ENCODE results near the gene RNF113B. TPM values are rescaled to one million over a fixed set of nuclear protein-coding genes. Genes with fewer than 3 reads are reported as not detected.

Gene RNF113B
- total RNA-seq, 1 donor from 2014 or later, result not detected

DNA sequence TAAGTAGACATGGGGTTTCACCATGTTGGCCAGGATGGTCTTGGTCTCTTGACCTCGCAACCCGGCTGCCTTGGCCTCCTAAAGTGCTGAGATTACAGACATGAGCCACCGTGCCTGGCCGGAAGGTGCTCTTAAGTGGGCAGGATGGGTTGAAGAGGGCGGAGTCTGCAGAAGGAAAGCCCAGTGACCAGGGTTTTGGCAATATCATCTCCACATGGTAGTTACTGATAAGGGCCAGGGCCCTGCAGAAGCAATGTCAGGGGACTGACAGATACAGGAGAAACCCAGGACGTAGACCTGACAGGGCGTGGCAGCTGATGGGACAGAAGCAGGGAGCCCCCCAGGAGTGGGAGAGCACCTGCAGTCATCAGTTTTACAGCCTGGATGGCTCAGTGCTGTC lies 45.7 kb upstream of the RNF113B start:
- DNase-seq (ENCODE audit: low read depth), result no peak
- Histone ChIP-seq H3K27me3 (ENCODE audit: control insufficient read depth, insufficient read depth, low read length) (no peaks in the 10 kb centered on the region), H3K36me3 (ENCODE audit: control insufficient read depth, insufficient read depth, low read length) (no peaks in the 10 kb centered on the region), H3K4me3 (ENCODE audit: low read depth, low read length) (no peak overlapping the region)
- TF ChIP-seq CTCF (IDR thresholded peaks at IDR 0.05; ENCODE audit: insufficient read depth, low read length, severe bottlenecking), result no peak
- FAIRE-seq, result no peak

DNA sequence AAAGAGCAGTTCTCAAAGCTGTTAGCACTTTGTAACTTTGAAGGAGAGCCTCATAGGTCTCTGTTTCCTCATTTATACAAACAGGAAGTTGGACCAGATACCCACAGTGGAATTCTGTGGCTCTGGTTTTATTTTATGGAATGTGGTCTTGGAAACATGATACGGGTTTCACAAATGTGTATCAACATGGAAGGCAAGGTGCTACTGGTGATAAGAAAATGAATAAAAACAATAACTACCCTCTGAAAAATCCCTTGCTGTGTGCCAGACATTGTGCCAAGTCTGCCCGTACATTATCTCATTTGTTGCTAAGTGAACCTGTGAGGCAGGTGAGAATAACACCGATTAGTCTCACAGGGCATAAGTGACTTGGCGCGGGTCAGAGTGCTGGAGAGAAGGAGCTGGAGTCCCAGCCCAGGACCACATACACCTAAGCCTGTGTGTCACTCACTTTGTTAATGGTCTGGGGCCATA lies 45.0 kb upstream of the RNF113B start:
- FAIRE-seq (no peak), DNase-seq (ENCODE audit: low read depth) (peak; percentile 28)
- no peak for TF ChIP-seq CTCF (IDR thresholded peaks at IDR 0.05; ENCODE audit: insufficient read depth, low read length, severe bottlenecking)
- Histone ChIP-seq H3K36me3 (ENCODE audit: control insufficient read depth, insufficient read depth, low read length) (no peaks in the 10 kb centered on the region), H3K27me3 (ENCODE audit: control insufficient read depth, insufficient read depth, low read length) (no peaks in the 10 kb centered on the region), H3K4me3 (ENCODE audit: low read depth, low read length) (no peak overlapping the region)

DNA sequence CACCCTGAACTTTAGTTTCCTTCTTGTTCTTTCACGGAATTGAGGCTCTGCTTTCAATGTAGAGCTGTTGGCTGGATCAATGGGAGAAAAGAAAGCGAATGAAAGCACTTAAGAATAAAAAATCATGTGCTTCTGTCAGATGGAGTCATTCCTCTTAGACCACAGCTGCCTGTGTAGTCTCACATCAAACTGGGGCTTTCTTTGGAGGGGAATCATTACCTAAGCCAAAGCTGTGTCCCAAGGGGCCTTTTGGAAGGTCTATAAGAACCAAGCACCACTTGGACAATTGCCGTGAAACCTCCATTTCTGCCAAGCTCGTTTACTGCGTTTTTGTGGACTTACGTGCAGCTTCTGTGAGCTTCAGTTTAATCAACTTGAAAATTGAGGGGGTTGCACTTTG lies 44.2 kb upstream of the RNF113B start:
- Histone ChIP-seq H3K27me3 (ENCODE audit: control insufficient read depth, insufficient read depth, low read length) (no peaks in the 10 kb centered on the region), H3K4me3 (ENCODE audit: low read depth, low read length) (no peak overlapping the region), H3K36me3 (ENCODE audit: control insufficient read depth, insufficient read depth, low read length) (no peaks in the 10 kb centered on the region)
- FAIRE-seq (no peak), DNase-seq (ENCODE audit: low read depth) (no peak)
- TF ChIP-seq CTCF (IDR thresholded peaks at IDR 0.05; ENCODE audit: insufficient read depth, low read length, severe bottlenecking), result no peak

DNA sequence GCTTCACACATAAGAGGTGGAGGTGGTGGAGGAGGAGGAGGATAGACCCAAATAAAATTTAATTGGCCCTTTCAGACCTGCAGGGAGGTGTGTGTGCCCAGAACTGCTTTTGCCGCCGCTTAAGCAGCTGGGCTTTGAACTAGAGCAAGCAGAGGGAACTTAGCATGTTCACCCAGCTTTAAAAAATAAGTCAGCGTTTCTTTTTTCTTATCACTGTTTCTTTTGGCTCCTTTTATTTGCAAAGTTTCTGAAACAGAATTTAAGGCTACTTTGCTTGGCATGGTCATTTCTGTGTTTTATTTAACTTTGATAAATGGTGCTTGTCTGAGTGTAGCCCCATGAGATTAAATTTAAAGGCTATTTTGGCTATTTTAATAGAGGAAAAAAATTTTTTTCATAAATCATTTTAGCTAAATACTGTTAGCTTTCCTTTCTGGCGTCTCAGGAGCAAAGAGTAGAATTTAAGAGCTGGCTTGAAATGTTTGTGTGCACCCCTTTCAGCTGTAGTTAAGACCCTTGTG lies 43.3 kb upstream of the RNF113B start:
- FAIRE-seq (no peak), DNase-seq (ENCODE audit: low read depth) (no peak)
- Histone ChIP-seq H3K36me3 (ENCODE audit: control insufficient read depth, insufficient read depth, low read length) (no peaks in the 10 kb centered on the region), H3K4me3 (ENCODE audit: low read depth, low read length) (no peak overlapping the region), H3K27me3 (ENCODE audit: control insufficient read depth, insufficient read depth, low read length) (no peaks in the 10 kb centered on the region)
- TF ChIP-seq CTCF (IDR thresholded peaks at IDR 0.05; ENCODE audit: insufficient read depth, low read length, severe bottlenecking), result no peak

GRCh38 chr13:98219685-98220084 lies 42.6 kb upstream of the RNF113B start:
- no peak overlapping the region for H3K4me3 ChIP-seq (ENCODE audit: low read depth, low read length)
- no peaks in the 10 kb centered on the region for H3K27me3 ChIP-seq (ENCODE audit: control insufficient read depth, insufficient read depth, low read length)
- FAIRE-seq (no peak), DNase-seq (ENCODE audit: low read depth) (no peak)
- no peak for TF ChIP-seq CTCF (IDR thresholded peaks at IDR 0.05; ENCODE audit: insufficient read depth, low read length, severe bottlenecking)
- H3K36me3 ChIP-seq (ENCODE audit: control insufficient read depth, insufficient read depth, low read length), result no peaks in the 10 kb centered on the region

DNA sequence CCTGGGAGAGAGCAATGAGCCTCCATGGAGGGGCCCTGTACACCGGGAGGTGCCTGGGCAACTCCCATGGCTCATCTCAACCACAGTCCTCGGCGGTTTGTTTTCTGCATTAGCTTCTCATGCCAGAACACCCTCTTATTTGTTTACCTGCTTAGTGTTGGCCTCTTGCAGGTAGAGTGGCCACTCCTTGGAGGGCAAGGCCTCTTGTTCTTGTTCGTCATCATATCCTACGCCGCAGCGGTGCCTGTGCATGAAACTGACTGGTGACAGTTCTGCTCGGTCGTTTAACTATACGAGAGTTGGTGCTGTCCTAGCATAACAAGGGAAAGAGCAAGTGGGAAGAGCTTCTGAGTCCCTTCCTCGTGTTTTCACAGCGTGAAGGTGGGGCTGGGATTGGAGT lies 40.5 kb upstream of the RNF113B start:
- no peak for TF ChIP-seq CTCF (IDR thresholded peaks at IDR 0.05; ENCODE audit: insufficient read depth, low read length, severe bottlenecking)
- Histone ChIP-seq H3K36me3 (ENCODE audit: control insufficient read depth, insufficient read depth, low read length) (no peaks in the 10 kb centered on the region), H3K4me3 (ENCODE audit: low read depth, low read length) (no peak overlapping the region), H3K27me3 (ENCODE audit: control insufficient read depth, insufficient read depth, low read length) (no peaks in the 10 kb centered on the region)
- DNase-seq (ENCODE audit: low read depth) (peak; percentile 29), FAIRE-seq (no peak)
